SU-DHL-6 (cell line): ENCODE measurements around the gene SERTAD2.

Source experiments
- H2AFZ ChIP-seq: fragments of 200-600 bp; sonication (generic); 2 replicates; pipeline ENCODE4 v1.6.1; 2014; ENCODE audit warnings: low read depth, mild to moderate bottlenecking, moderate library complexity, mixed read lengths, antibody characterized with exemption, low read length; ENCODE audit not compliant: severe bottlenecking
- H3F3A ChIP-seq: fragments of 200-600 bp; shearing (Covaris generic); 2 replicates; pipeline ENCODE4 v1.6.0; 2016; ENCODE audit warnings: antibody characterized with exemption, mild to moderate bottlenecking; ENCODE audit not compliant: insufficient read depth
- H3K27ac ChIP-seq: fragments of 200-600 bp; sonication (generic); 2 replicates; pipeline ENCODE4 v1.5.1; 2016; ENCODE audit warnings: low read depth, mild to moderate bottlenecking, low read length, moderate library complexity, mixed read lengths
- H3K27me3 ChIP-seq: fragments of 200-600 bp; sonication (generic), shearing (Covaris generic); 2 replicates; pipeline ENCODE4 v1.6.0; 2014; ENCODE audit warnings: mild to moderate bottlenecking, low read length
- H3K36me3 ChIP-seq: fragments of 200-600 bp; sonication (generic); 2 replicates; pipeline ENCODE4 v1.6.1; 2014; ENCODE audit warnings: mild to moderate bottlenecking, low read length, mixed read lengths
- H3K4me2 ChIP-seq: fragments of 300-600, 200-600 bp; shearing (Covaris generic), sonication (generic); 2 replicates; pipeline ENCODE4 v1.6.0; 2014; ENCODE audit warnings: low read length, low read depth, mild to moderate bottlenecking; ENCODE audit not compliant: poor library complexity, severe bottlenecking
- H3K4me3 ChIP-seq: fragments of 200-600 bp; sonication (generic); 2 replicates; pipeline ENCODE4 v1.5.1; 2014; ENCODE audit warnings: antibody characterized with exemption, low read length, mild to moderate bottlenecking, mixed read lengths; ENCODE audit not compliant: insufficient read depth, poor library complexity, severe bottlenecking
- H3K79me2 ChIP-seq: fragments of 200-600 bp; sonication (generic); 2 replicates; pipeline ENCODE4 v1.6.1; 2014; ENCODE audit warnings: mild to moderate bottlenecking, low read length, moderate library complexity; ENCODE audit not compliant: insufficient read depth
- H3K9ac ChIP-seq: fragments of 200-600 bp; sonication (generic); 2 replicates; pipeline ENCODE4 v1.7.0; 2014; ENCODE audit warnings: mild to moderate bottlenecking, low read length
- H3K9me2 ChIP-seq: fragments of 200-600 bp; sonication (generic); replicated peaks from 2 replicates; pipeline ENCODE4 v1.6.1; 2014; ENCODE audit warnings: low read length; ENCODE audit not compliant: insufficient read depth
- H3K9me3 ChIP-seq: fragments of 200-600 bp; sonication (generic); 2 replicates; pipeline ENCODE4 v1.6.1; 2014; ENCODE audit warnings: low read length, mixed read lengths; ENCODE audit not compliant: insufficient read depth
- H4K20me1 ChIP-seq: fragments of 200-600 bp; sonication (generic); 2 replicates; pipeline ENCODE4 v1.6.1; 2014; ENCODE audit warnings: low read depth, mild to moderate bottlenecking, antibody characterized with exemption, low read length, moderate library complexity, mixed read lengths
- EZH2phosphoT487 ChIP-seq: fragments of 200-600 bp; sonication (generic), shearing (Covaris generic); conservative IDR thresholded peaks from 2 replicates; pipeline ENCODE4 v1.6.1; 2018; ENCODE audit warnings: mild to moderate bottlenecking, antibody characterized with exemption, low read length, moderate library complexity, mixed read lengths
- TF ChIP-seq, protein P1 (sequence below): fragments of 200-600 bp; sonication (generic); IDR thresholded peaks from one replicate; pipeline ENCODE4 v1.5.1; 2017; ENCODE audit warnings: antibody characterized with exemption, mild to moderate bottlenecking, low read length, moderate library complexity; ENCODE audit not compliant: insufficient read depth, poor library complexity, severe bottlenecking

Gene SERTAD2

DNA sequence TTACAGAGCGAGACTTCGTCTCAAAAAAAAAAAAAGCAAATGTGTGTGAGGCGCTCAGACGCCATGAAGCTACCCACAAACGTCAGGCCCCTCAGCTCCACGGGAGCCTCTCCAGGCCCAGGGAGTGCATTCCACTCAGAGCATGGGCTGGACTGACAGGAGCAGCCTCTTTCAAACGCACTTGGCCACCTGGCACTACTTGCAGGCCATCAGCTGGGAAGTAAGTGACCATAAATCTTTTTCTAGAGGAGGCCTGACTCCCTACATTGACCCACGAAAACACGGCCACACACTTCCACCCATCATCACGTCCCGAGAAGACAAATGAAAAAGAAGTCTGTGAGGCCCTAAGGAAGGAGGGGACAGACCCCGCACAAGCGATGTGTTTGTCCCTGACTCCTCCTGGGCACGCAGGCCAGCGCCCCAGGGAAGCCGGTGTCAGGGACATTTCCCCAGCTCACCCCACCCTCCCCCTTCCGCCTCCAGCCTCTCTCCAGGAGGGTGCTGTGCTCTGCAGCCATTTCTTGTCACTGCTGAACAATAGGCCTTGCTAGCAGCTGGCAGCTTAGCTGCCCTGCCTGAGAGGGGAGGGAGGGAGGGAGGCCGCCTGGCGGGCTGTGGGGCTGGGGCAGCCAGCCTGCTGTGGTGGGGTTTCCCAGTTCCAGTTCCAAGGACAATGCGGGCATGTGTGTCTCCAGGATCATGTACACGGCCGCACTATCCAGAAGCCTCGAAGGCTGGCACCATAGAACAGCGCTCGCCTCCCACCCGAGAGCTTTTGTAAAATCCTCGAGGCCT is 26.6 kb downstream of the SERTAD2 start:
- Histone ChIP-seq H2AFZ (no peak overlapping the region), H3K27me3 (no peaks in the 10 kb centered on the region), H3F3A (peaks cover 8% of the 10 kb centered on the region; the same call in 1 of the 2 replicates), H3K4me2 (no peak overlapping the region), H3K9me2 (no peaks in the 10 kb centered on the region), H3K36me3 (peaks cover 5% of the 10 kb centered on the region; the same call in 1 of the 2 replicates), H3K9me3 (no peaks in the 10 kb centered on the region), H3K27ac (no peak overlapping the region), H3K9ac (no peak overlapping the region), H3K79me2 (0 out of 2 replicates have a peak, but pooled peaks cover 5% of the 10 kb centered on the region), H3K4me3 (no peak overlapping the region), H4K20me1 (no peaks in the 10 kb centered on the region)
- no peak for TF ChIP-seq EZH2phosphoT487
- TF ChIP-seq, protein P1, sequence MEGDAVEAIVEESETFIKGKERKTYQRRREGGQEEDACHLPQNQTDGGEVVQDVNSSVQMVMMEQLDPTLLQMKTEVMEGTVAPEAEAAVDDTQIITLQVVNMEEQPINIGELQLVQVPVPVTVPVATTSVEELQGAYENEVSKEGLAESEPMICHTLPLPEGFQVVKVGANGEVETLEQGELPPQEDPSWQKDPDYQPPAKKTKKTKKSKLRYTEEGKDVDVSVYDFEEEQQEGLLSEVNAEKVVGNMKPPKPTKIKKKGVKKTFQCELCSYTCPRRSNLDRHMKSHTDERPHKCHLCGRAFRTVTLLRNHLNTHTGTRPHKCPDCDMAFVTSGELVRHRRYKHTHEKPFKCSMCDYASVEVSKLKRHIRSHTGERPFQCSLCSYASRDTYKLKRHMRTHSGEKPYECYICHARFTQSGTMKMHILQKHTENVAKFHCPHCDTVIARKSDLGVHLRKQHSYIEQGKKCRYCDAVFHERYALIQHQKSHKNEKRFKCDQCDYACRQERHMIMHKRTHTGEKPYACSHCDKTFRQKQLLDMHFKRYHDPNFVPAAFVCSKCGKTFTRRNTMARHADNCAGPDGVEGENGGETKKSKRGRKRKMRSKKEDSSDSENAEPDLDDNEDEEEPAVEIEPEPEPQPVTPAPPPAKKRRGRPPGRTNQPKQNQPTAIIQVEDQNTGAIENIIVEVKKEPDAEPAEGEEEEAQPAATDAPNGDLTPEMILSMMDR, result no peak

DNA sequence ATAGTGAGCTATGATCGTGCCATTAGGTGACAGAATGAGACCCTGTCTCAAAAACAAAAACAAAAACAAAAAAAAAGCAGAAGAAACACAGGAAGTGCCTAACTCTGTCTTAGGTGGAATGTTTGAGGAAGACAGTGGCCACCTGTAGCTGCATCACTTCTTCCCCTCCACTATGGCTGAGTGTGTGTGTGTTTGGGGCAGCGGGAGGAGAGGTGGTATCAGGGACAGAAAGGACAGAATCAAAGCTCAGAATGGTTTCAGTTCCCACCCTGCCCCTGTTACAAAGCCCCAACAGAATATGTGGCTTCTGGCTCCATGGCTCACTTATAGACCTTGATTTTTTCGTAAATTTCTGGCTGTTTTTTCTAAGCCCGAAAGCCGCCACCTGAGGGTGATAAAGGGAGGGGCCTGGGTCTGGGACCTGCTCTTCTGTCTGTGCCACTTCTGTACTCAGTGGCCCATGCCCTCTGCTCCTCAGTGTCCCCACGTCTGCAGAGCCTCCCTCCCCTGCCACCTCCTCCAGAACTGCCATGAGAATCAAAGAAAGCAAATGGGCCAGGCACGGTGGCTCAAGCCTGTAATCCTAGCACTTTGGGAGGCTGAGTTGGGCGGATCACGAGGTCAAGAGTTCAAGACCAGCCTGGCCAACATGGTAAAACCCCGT is 27.4 kb downstream of the SERTAD2 start:
- H3K9me2 ChIP-seq, result no peaks in the 10 kb centered on the region
- H3K79me2 ChIP-seq, result no peaks in the 10 kb centered on the region
- H3K9ac ChIP-seq, result no peak overlapping the region
- no peaks in the 10 kb centered on the region for H3K36me3 ChIP-seq
- H4K20me1 ChIP-seq, result no peaks in the 10 kb centered on the region
- H2AFZ ChIP-seq, result no peak overlapping the region
- no peak overlapping the region for H3K4me2 ChIP-seq
- TF ChIP-seq, protein P1, result no peak
- TF ChIP-seq EZH2phosphoT487, result no peak
- H3K27me3 ChIP-seq, result no peaks in the 10 kb centered on the region
- H3K27ac ChIP-seq, result no peak overlapping the region
- 0 out of 2 replicates have a peak, but pooled peaks cover under 1% of the 10 kb centered on the region for H3F3A ChIP-seq
- no peak overlapping the region for H3K4me3 ChIP-seq
- H3K9me3 ChIP-seq, result no peaks in the 10 kb centered on the region

DNA sequence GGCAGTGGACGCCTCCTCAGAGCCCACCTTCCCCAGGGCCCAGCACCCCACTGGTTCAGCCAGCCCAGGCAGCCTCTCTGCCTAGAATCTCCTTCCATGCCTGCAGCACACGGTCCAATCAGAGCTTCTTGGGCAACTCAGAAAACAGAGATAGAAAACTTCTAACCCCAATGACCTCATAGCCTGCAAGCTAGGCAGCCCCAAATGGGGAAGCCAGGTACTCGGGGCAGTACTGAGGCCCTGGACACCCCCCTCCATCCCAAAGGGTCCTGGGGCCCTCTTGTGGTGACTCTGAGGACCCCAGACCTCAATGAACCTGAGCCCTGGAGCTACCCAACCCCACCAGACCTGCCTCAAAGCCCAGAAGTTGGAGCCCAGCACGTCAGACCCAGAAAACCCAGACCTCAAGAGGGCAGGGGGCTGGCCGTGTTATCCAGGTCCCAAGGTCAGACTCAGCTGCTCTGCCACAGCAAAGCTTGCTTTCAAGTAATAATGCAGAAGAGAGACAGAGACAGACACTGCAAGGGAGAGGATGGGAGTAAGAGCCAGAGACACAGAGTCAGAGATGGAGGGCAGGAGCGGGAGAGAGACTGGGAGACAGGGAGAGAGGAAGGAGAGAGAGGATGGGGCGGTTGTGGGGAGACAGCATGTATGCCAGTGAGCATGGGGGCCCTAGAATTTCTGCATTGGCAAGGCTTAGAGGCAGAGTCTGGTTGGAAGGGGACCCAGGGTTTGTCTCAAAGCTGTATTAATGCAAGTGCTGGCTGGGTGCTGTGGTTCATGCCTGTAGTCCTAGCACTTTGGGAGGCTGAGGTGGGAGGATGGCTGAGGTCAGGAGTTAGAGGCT is 28.2 kb downstream of the SERTAD2 start:
- H3K36me3 ChIP-seq, result no peaks in the 10 kb centered on the region
- H3K9me3 ChIP-seq, result no peaks in the 10 kb centered on the region
- H3K27ac ChIP-seq, result no peak overlapping the region
- TF ChIP-seq EZH2phosphoT487, result no peak
- H3K79me2 ChIP-seq, result no peaks in the 10 kb centered on the region
- no peaks in the 10 kb centered on the region for H3K27me3 ChIP-seq
- no peaks in the 10 kb centered on the region for H4K20me1 ChIP-seq
- H3K4me2 ChIP-seq, result no peak overlapping the region
- no peak overlapping the region for H2AFZ ChIP-seq
- H3K4me3 ChIP-seq, result no peak overlapping the region
- no peaks in the 10 kb centered on the region for H3K9me2 ChIP-seq
- H3F3A ChIP-seq, result no peaks in the 10 kb centered on the region
- H3K9ac ChIP-seq, result no peak overlapping the region
